Tibial nerve (tissue), 4 donors: Measurements from ENCODE around the gene G6PC2.

Source experiments
- CTCF ChIP-seq, 5 experiments: fragments of 200-600 bp in 3 of 5; fragments of 450-650 bp in 2 of 5; sonication (generic) in 3 of 5; IDR thresholded peaks; one replicate each; pipeline ENCODE4 v1.5.1; 2016 to 2019; ENCODE audit warnings: antibody characterized with exemption in 5 of 5, mild to moderate bottlenecking in 3 of 5, moderate library complexity in 2 of 5
- EP300 ChIP-seq, 2 donors: sonication (generic); formaldehyde crosslinking; IDR thresholded peaks; one replicate each; pipeline ENCODE4 v1.6.1; 2017; ENCODE audit warnings: antibody characterized with exemption in 2 of 2, mild to moderate bottlenecking in 1 of 2

- TF ChIP-seq EP300 (IDR thresholded peaks at IDR 0.05) (no peak), CTCF (IDR thresholded peaks at IDR 0.05) (peak in 2 of 5 experiments; percentile 16 to 29)
Measured at GRCh38 chr2:168948621-168949212, 47.6 kb downstream of the G6PC2 start.
